ENCODE data around the gene KCNA10.

DNA sequence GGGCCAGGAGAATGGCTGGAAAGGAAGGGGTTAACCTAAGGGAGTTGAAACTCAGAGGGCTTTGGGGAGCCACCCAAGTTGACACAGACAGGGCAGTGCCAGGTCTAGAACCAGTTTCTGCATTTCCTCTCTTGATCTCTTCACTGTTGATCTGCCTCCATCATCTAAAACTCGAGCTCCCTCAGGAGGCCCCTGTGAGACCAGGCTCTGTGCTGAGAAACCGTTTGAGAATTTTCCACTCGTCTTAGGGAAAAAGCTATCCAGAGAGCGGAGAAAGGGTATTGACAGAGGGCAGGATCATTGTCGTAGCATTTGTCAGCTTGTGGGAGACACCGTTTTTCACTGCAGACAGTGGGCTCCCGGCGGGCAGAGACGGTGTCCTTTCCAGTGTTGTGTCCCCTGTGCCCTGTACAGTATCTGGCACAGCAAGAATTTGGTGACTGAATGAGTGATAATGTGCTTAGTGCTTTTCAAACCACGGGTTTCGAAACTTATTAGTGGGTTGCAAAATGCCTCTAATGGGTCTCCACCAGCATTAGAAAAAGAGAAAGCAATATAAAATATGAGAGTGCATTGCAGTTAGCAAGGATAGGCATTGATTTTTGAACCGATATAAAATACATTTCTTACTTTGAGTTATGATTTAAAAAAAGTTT lies 36.9 kb downstream of the KCNA10 start:
- TF ChIP-seq POLR2A (IDR thresholded peaks at IDR 0.05): no peak
- TF ChIP-seq, protein P1, sequence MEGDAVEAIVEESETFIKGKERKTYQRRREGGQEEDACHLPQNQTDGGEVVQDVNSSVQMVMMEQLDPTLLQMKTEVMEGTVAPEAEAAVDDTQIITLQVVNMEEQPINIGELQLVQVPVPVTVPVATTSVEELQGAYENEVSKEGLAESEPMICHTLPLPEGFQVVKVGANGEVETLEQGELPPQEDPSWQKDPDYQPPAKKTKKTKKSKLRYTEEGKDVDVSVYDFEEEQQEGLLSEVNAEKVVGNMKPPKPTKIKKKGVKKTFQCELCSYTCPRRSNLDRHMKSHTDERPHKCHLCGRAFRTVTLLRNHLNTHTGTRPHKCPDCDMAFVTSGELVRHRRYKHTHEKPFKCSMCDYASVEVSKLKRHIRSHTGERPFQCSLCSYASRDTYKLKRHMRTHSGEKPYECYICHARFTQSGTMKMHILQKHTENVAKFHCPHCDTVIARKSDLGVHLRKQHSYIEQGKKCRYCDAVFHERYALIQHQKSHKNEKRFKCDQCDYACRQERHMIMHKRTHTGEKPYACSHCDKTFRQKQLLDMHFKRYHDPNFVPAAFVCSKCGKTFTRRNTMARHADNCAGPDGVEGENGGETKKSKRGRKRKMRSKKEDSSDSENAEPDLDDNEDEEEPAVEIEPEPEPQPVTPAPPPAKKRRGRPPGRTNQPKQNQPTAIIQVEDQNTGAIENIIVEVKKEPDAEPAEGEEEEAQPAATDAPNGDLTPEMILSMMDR (IDR thresholded peaks at IDR 0.05 in 8 of 11, conservative IDR thresholded peaks at IDR 0.05 in 3 of 11): no peak
